ENCODE results near the gene PRAMEF5. TPM values are rescaled to one million over a fixed set of nuclear protein-coding genes. Genes with fewer than 3 reads are reported as not detected.
"Not testable (repeated sequence)": the region's sequence is repeated elsewhere in the genome, so short reads cannot be mapped to it uniquely, and the experiment has no call there.

Gene PRAMEF5
- total RNA-seq, 1 donor from 2014 or later = not detected

DNA sequence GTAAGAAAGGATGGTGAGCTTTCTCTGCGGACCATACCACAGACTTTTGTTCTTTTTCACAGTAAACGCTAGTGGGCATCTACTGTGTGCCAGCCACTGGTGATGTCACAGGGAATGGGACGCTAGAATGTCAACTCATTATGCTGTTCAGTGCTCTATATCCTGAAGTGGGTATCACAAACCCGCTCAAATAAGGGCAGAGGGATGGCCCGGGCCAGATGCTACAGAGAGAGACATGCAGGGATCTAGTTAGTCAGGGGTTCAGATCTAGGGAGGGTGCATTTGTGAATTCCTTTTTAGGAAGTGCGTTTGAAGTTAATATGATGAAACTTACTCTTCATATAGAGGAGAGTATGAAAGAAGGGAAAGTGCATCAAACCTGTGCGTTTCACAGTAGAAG lies 6.9 kb upstream of the PRAMEF5 start:
- DNase-seq (ENCODE audit: low spot score); H3K4me1 Mint-ChIP-seq (ENCODE audit: unreplicated experiment); H3K4me3 Mint-ChIP-seq (ENCODE audit: unreplicated experiment); H3K27me3 Mint-ChIP-seq (ENCODE audit: unreplicated experiment); H3K27ac Mint-ChIP-seq (ENCODE audit: unreplicated experiment): not testable (repeated sequence)
- Mint-ChIP-seq H3K36me3 (ENCODE audit: low read depth, unreplicated experiment) (peaks cover 12% of the 10 kb centered on the region), H3K9me3 (ENCODE audit: unreplicated experiment) (peaks cover 23% of the 10 kb centered on the region)

DNA sequence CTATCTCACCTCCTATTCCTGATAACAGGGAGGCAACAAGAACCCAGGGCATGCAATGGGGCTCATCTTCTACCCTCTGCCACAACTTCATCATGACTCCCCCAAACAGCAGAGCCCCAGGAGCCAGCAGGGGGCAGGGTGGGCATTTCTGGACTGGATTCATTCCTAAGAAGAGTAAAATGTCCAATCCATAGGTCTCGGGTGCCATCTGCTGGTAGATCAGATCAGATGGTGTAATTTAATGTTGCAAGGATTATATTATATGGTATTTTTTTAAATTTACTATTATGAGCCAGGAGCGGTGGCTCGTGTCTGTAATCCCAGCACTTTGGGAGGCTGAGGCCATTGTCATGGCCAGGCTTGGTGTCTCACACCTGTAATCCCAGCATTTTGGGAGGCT lies 11.1 kb downstream of the PRAMEF5 start:
- H3K27ac Mint-ChIP-seq (ENCODE audit: unreplicated experiment); H3K4me3 Mint-ChIP-seq (ENCODE audit: unreplicated experiment); DNase-seq (ENCODE audit: low spot score); H3K36me3 Mint-ChIP-seq (ENCODE audit: low read depth, unreplicated experiment); H3K27me3 Mint-ChIP-seq (ENCODE audit: unreplicated experiment); H3K9me3 Mint-ChIP-seq (ENCODE audit: unreplicated experiment); H3K4me1 Mint-ChIP-seq (ENCODE audit: unreplicated experiment): not testable (repeated sequence)

DNA sequence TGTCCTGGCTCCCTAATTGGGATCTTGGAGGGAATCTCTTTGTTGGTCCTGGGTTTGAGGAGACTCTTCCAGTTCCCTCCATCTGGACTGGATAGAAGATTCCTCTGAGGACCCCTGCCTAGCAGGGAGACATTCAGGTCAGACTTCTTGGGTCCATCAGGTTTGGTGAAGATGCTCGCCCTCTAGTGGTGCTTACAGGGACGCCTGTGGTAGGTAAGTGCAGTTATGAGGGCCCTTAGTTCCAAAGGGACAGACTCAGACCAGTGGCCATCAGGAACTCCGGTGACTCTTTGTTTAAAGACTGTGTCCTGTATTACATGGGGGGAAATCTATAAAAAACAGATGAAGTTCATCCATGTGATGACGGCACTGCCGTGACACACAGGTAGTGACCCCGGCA lies 23.0 kb downstream of the PRAMEF5 start:
- H3K27ac Mint-ChIP-seq (ENCODE audit: unreplicated experiment); H3K4me1 Mint-ChIP-seq (ENCODE audit: unreplicated experiment); H3K36me3 Mint-ChIP-seq (ENCODE audit: low read depth, unreplicated experiment); H3K9me3 Mint-ChIP-seq (ENCODE audit: unreplicated experiment); H3K4me3 Mint-ChIP-seq (ENCODE audit: unreplicated experiment); H3K27me3 Mint-ChIP-seq (ENCODE audit: unreplicated experiment); DNase-seq (ENCODE audit: low spot score): not testable (repeated sequence)

DNA sequence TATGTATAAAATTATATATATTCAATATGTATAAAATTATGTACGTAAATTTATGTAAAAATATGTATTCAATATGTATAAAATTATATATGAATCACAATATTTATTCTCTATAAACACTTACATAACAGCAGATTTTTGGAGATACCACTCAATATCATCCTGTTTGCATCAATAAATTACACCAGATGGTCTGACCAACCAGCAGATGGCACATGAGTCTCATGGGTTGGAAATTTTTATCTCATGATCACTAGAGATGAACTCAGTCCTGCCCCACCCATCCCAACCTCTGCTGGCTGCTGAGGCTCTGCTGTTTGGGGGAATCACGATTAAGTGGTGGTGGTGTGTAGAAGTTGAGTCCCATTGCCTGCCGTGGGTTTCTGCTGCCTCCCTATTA lies 25.6 kb downstream of the PRAMEF5 start:
- H3K9me3 Mint-ChIP-seq (ENCODE audit: unreplicated experiment) = not testable (repeated sequence)

DNA sequence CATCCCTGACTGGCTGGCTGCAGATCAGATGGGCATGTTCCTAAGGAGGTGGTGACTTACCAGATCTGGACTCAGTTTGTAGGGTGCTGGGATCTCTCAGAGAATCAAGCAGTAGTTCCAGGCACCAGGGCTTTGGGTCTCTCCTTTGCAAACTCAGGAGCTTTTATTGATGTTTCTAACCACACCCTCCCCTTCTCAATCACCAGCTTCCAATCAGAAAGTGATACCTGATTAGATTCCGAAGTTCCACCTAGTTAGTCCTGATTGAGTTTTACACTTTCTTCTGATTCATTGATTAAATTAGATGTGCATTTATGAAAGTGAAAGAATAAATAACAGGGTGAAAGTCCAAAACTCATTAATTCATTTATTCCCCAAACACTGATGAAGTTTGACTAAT lies 31.0 kb downstream of the PRAMEF5 start, which contains the start of gene PRAMEF8:
Gene PRAMEF8, minus strand, starts transcription at position 101 of the 400 bp plus-strand sequence. CDS start 1,046 bp downstream, outside the sequence.
- H3K4me3 Mint-ChIP-seq (ENCODE audit: unreplicated experiment); H3K27ac Mint-ChIP-seq (ENCODE audit: unreplicated experiment); DNase-seq (ENCODE audit: low spot score); H3K27me3 Mint-ChIP-seq (ENCODE audit: unreplicated experiment); H3K4me1 Mint-ChIP-seq (ENCODE audit: unreplicated experiment); H3K9me3 Mint-ChIP-seq (ENCODE audit: unreplicated experiment); H3K36me3 Mint-ChIP-seq (ENCODE audit: low read depth, unreplicated experiment): not testable (repeated sequence)

More for the DNA sequence above, 25.6 kb downstream of the PRAMEF5 start:
- H3K36me3 Mint-ChIP-seq (ENCODE audit: low read depth, unreplicated experiment); H3K4me3 Mint-ChIP-seq (ENCODE audit: unreplicated experiment); H3K27me3 Mint-ChIP-seq (ENCODE audit: unreplicated experiment); DNase-seq (ENCODE audit: low spot score); H3K4me1 Mint-ChIP-seq (ENCODE audit: unreplicated experiment); H3K27ac Mint-ChIP-seq (ENCODE audit: unreplicated experiment): not testable (repeated sequence)

DNA sequence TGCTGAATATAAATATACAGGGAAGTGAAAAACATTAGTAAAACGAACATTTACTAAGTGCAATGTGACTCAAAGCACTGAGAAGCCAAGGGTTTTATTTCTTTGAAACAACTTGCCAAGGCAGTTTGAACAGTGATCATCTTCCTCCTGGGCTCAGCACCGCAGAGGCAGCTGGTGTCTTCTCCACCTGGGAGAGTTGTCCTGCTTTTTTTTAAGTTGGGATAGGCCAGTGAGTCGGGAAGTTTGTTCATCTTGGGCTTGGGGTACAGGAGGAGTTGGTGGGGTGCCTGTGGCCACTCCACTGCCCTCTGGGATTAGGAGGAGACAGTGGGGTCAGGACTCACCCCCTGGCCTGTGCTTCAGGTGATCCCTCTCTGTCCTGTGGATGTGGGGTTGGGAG lies 35.0 kb downstream of the PRAMEF5 start:
- H3K4me3 Mint-ChIP-seq (ENCODE audit: unreplicated experiment); H3K4me1 Mint-ChIP-seq (ENCODE audit: unreplicated experiment); H3K27ac Mint-ChIP-seq (ENCODE audit: unreplicated experiment); H3K9me3 Mint-ChIP-seq (ENCODE audit: unreplicated experiment); DNase-seq (ENCODE audit: low spot score); H3K36me3 Mint-ChIP-seq (ENCODE audit: low read depth, unreplicated experiment); H3K27me3 Mint-ChIP-seq (ENCODE audit: unreplicated experiment): not testable (repeated sequence)

DNA sequence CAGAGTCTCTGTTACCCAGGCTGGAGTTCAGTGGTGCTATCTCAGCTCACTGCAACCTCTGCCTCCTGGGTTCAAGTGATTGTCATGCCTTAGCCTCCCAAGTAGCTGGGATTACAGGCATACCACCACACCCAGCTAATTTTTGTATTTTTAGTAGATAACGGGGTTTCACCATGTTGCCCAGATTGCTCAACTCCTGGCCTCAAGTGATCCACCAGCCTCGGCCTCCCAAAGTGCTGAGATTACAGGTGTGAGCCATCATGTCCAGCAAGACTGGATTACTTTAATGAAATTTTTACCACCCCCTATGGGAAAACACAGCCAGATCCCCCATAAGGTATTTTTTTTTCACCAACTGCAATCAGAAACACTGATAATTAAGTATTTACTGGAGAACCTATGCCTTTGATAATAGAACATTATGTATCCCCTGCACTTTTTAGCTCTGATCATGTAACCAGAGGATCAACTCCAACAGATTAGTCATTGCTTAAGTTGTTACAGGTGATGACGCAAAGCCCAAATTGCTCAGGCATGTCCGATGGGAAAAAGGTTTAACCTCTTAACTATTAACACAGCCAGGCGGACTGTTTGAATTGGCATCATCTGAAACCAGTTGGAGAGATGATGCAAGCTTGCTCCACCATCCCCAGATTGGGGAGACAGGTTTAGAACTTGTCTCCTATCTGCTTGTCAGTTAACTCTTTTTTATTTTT lies 43.4 kb downstream of the PRAMEF5 start:
- not testable (repeated sequence) for DNase-seq (ENCODE audit: low spot score)

DNA sequence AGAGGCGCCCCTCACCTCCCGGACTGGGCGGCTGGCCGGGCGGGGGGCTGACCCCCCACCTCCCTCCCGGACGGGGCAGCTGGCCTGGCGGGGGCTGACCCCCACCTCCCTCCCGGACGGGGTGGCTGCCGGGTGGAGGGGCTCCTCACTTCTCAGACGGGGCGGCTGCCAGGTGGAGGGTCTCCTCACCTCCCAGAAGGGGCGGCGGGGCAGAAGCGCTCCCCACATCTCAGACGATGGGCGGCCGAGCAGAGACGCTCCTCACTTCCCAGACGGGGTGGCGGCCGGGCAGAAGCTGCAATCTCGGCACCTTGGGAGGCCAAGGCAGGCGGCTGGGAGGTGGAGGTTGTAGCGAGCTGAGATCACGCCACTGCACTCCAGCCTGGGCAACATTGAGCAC lies 44.7 kb downstream of the PRAMEF5 start:
- H3K9me3 Mint-ChIP-seq (ENCODE audit: unreplicated experiment); DNase-seq (ENCODE audit: low spot score): not testable (repeated sequence)

More for the DNA sequence above, 43.4 kb downstream of the PRAMEF5 start:
- not testable (repeated sequence) for H3K4me1 Mint-ChIP-seq (ENCODE audit: unreplicated experiment); H3K36me3 Mint-ChIP-seq (ENCODE audit: low read depth, unreplicated experiment); H3K27ac Mint-ChIP-seq (ENCODE audit: unreplicated experiment); H3K9me3 Mint-ChIP-seq (ENCODE audit: unreplicated experiment); H3K27me3 Mint-ChIP-seq (ENCODE audit: unreplicated experiment); H3K4me3 Mint-ChIP-seq (ENCODE audit: unreplicated experiment)

DNA sequence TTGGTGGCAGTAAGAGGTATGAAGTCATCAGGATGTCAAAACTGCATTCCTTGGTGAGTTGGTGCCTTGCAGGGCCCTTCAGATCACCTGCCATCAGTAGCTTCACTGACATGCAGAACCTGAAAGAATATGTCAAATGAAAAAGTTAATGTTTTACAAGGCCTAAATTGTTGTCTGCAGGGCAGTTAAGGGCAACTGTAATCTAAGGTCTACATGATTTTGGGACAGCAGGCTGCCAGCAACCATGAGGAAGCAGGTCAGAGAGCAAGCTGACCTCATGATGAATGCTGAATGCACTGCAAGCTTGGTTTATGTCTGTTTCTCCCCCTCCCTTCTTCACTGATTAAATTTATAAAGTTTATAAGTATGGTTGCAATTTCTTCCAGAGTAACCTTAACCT lies 48.2 kb downstream of the PRAMEF5 start:
- not testable (repeated sequence) for H3K36me3 Mint-ChIP-seq (ENCODE audit: low read depth, unreplicated experiment); H3K9me3 Mint-ChIP-seq (ENCODE audit: unreplicated experiment)

More for the DNA sequence above, 44.7 kb downstream of the PRAMEF5 start:
- not testable (repeated sequence) for H3K4me1 Mint-ChIP-seq (ENCODE audit: unreplicated experiment); H3K27me3 Mint-ChIP-seq (ENCODE audit: unreplicated experiment); H3K4me3 Mint-ChIP-seq (ENCODE audit: unreplicated experiment); H3K27ac Mint-ChIP-seq (ENCODE audit: unreplicated experiment); H3K36me3 Mint-ChIP-seq (ENCODE audit: low read depth, unreplicated experiment)

DNA sequence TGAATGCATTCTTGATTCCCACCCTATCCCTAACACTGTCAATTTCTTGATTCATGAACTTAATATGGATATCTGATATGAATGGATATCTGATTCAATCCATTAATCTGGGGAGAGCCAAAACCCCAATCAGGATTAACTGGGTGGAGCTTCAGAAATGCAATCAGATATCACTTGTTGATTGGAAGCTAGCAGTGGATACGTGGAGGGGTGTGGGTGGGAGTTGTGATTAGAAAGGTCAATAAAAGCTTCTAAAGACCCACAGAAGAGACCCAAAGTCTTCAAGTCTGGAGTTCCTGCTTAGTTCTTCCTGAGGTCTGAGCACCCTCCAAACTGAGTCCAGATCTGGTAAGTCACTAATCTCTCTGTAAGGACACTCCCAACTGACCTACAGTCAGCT lies 49.2 kb downstream of the PRAMEF5 start, which contains the start of gene PRAMEF33:
Gene PRAMEF33, plus strand, starts transcription at position 301 of the 400 bp plus-strand sequence. CDS start 2,416 bp downstream, outside the sequence.
- H3K4me1 Mint-ChIP-seq (ENCODE audit: unreplicated experiment); DNase-seq (ENCODE audit: low spot score); H3K36me3 Mint-ChIP-seq (ENCODE audit: low read depth, unreplicated experiment); H3K27ac Mint-ChIP-seq (ENCODE audit: unreplicated experiment); H3K9me3 Mint-ChIP-seq (ENCODE audit: unreplicated experiment); H3K4me3 Mint-ChIP-seq (ENCODE audit: unreplicated experiment); H3K27me3 Mint-ChIP-seq (ENCODE audit: unreplicated experiment): not testable (repeated sequence)

More for the DNA sequence above, 48.2 kb downstream of the PRAMEF5 start:
- not testable (repeated sequence) for H3K27ac Mint-ChIP-seq (ENCODE audit: unreplicated experiment); H3K4me3 Mint-ChIP-seq (ENCODE audit: unreplicated experiment); H3K27me3 Mint-ChIP-seq (ENCODE audit: unreplicated experiment); DNase-seq (ENCODE audit: low spot score); H3K4me1 Mint-ChIP-seq (ENCODE audit: unreplicated experiment)
